MCF 10A (cell line): ENCODE data around the gene PLEKHS1. TPM values are rescaled to one million over a fixed set of nuclear protein-coding genes. Genes with fewer than 3 reads are reported as not detected.
A peak's percentile ranks its signal among the peaks of the same experiment; 100 is the strongest.

Source experiments
- BruUV-seq: library from RNA; stranded (reverse); fragments of 400-500 nt; replicated peaks from 2 replicates; lab custom pipeline; 2021; lab: Mats Ljungman, UMichigan
- CTCF ChIA-PET: fragments of 300-600 bp; sonication (Branson Sonifier 250); formaldehyde crosslinking; extraction: SDS; loops from one replicate; lab custom pipeline; 2021; ENCODE audit warnings: antibody characterized with exemption, inconsistent platforms; lab: Yijun Ruan, JAX
- POLR2A ChIA-PET: fragments of 300-600, 350-650 bp; sonication (Branson Sonifier 250); formaldehyde crosslinking; extraction: SDS; loops from one replicate; lab custom pipeline; 2020; ENCODE audit warnings: antibody characterized with exemption, inconsistent platforms; lab: Yijun Ruan, JAX
- DNase-seq: peaks from one replicate; pipeline ENCODE4 v3.0.0-alpha.2; 2018; ENCODE audit not compliant: unreplicated experiment
- H3K27ac Mint-ChIP-seq: one replicate; pipeline ENCODE4 v1.8.0; 2022; ENCODE audit warnings: mild to moderate bottlenecking, low read depth, mixed read lengths; ENCODE audit not compliant: unreplicated experiment
- H3K27me3 Mint-ChIP-seq: one replicate; pipeline ENCODE4 v1.8.0; 2022; ENCODE audit warnings: mixed read lengths; ENCODE audit not compliant: insufficient read depth, unreplicated experiment
- H3K36me3 Mint-ChIP-seq: one replicate; pipeline ENCODE4 v1.8.0; 2022; ENCODE audit warnings: mild to moderate bottlenecking, moderate library complexity, mixed read lengths; ENCODE audit not compliant: insufficient read depth, unreplicated experiment
- H3K4me1 Mint-ChIP-seq: one replicate; pipeline ENCODE4 v1.8.0; 2022; ENCODE audit warnings: mixed read lengths; ENCODE audit not compliant: insufficient read depth, unreplicated experiment
- H3K4me3 Mint-ChIP-seq: one replicate; pipeline ENCODE4 v1.8.0; 2022; ENCODE audit warnings: mild to moderate bottlenecking, moderate library complexity, mixed read lengths; ENCODE audit not compliant: unreplicated experiment
- H3K9me3 Mint-ChIP-seq: one replicate; pipeline ENCODE4 v1.8.0; 2022; ENCODE audit warnings: mixed read lengths; ENCODE audit not compliant: unreplicated experiment
- intact Hi-C: fragments of 100-400 bp; cut with micrococcal nuclease; formaldehyde crosslinking; loops from 2 replicates; pipeline ENCODE4 v1.14.1; 2022
- total RNA-seq: library from RNA; stranded (reverse); gene quantifications from 2 replicates; pipeline ENCODE4 v1.2.3, GENCODE V29; 2022
- TF ChIP-seq, protein P1 (sequence below): fragments of 200-600 bp; IDR thresholded peaks from one replicate; pipeline ENCODE4 v1.8.0; 2022; ENCODE audit warnings: antibody characterized with exemption, mild to moderate bottlenecking; ENCODE audit not compliant: unreplicated experiment

Gene PLEKHS1
- total RNA-seq, 1 experiment from 2014 or later: not detected

DNA sequence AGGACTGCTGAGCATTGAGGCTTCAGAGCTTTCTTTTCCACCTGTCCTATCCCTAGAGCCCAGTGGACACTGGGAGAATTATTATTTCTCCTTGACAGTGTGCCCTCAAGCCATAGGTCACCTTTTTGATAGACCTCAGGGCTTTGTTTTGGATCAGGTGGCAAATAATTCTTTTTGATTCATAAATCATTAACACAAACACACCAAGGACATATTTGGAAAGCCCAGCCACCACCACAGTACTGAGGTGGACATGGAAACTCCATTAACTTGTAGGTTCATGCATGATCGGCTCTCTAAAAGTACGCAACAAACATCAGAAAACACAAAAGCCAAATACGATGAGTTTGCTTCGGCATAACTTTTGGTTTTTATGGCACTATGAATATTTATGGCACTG, 17.8 kb upstream of the PLEKHS1 start:
- H3K27me3 Mint-ChIP-seq: peaks cover 4% of the 10 kb centered on the region
- ChIA-PET CTCF (no interaction called here), POLR2A (interaction anchor here (1.0 kb wide), 1 partner anchor 19 kb away, joined by 3 read pairs; no protein-coding TSS in a partner anchor)
- intact Hi-C loops: no loop called here
- H3K27ac Mint-ChIP-seq: no peak overlapping the region
- H3K4me1 Mint-ChIP-seq: no peaks in the 10 kb centered on the region
- DNase-seq: no peak
- TF ChIP-seq, protein P1, sequence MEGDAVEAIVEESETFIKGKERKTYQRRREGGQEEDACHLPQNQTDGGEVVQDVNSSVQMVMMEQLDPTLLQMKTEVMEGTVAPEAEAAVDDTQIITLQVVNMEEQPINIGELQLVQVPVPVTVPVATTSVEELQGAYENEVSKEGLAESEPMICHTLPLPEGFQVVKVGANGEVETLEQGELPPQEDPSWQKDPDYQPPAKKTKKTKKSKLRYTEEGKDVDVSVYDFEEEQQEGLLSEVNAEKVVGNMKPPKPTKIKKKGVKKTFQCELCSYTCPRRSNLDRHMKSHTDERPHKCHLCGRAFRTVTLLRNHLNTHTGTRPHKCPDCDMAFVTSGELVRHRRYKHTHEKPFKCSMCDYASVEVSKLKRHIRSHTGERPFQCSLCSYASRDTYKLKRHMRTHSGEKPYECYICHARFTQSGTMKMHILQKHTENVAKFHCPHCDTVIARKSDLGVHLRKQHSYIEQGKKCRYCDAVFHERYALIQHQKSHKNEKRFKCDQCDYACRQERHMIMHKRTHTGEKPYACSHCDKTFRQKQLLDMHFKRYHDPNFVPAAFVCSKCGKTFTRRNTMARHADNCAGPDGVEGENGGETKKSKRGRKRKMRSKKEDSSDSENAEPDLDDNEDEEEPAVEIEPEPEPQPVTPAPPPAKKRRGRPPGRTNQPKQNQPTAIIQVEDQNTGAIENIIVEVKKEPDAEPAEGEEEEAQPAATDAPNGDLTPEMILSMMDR: no peak
- peaks cover 11% of the 10 kb centered on the region for H3K36me3 Mint-ChIP-seq
- H3K9me3 Mint-ChIP-seq: no peaks in the 10 kb centered on the region
- H3K4me3 Mint-ChIP-seq: no peak overlapping the region
- no TSS peak for BruUV-seq

GRCh38 chr10:113735913-113736312, 15.6 kb upstream of the PLEKHS1 start:
- intact Hi-C loops: loop anchor here (1.0 kb wide), 1 partner anchor 367 kb away; no protein-coding TSS in a partner anchor
- no TSS peak for BruUV-seq
- CTCF ChIA-PET: interaction anchor here (0.6 to 1.7 kb wide), 4 partner anchors 34 to 723 kb away, joined by 3 to 4 read pairs (median 4); no protein-coding TSS in a partner anchor
- Mint-ChIP-seq H3K27ac (no peak overlapping the region), H3K4me1 (no peaks in the 10 kb centered on the region), H3K9me3 (no peaks in the 10 kb centered on the region), H3K4me3 (no peak overlapping the region), H3K36me3 (no peaks in the 10 kb centered on the region), H3K27me3 (peaks cover 17% of the 10 kb centered on the region)
- peak; percentile 35 for DNase-seq
- TF ChIP-seq, protein P1: no peak
- POLR2A ChIA-PET: no interaction called here

GRCh38 chr10:113736576-113736975, 14.9 kb upstream of the PLEKHS1 start:
- ChIA-PET POLR2A (interaction anchor here (0.6 to 1.6 kb wide), 2 partner anchors 14 to 523 kb away, joined by 3 read pairs; no protein-coding TSS in a partner anchor), CTCF (interaction anchor here (1.5 to 1.7 kb wide), 2 partner anchors 34 to 366 kb away, joined by 3 to 4 read pairs; no protein-coding TSS in a partner anchor)

DNA sequence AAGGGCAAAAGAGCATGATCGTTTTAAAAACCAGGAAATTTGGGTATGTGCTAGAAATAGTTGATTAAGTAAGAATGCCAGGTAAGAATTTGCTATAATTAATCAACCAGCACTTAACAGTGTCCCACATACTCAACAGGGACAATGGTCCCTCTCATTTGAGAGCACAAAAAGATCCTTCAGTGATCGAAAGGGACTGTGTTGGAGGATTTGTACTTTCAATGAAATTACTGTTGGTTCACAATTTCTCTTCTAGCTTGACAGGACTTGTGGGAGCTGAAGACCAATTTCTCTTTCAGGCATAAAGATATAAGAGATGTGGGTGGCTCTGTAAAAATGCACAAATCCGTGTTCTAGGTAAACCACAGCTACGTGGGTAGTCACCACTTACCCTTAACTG, 12.5 kb upstream of the PLEKHS1 start:
- H3K27me3 Mint-ChIP-seq: peaks cover 24% of the 10 kb centered on the region
- CTCF ChIA-PET: interaction anchor here (0.6 kb wide), 2 partner anchors 23 to 608 kb away, joined by 3 read pairs; no protein-coding TSS in a partner anchor
- no peaks in the 10 kb centered on the region for H3K9me3 Mint-ChIP-seq
- H3K4me3 Mint-ChIP-seq: no peak overlapping the region
- no TSS peak for BruUV-seq
- H3K4me1 Mint-ChIP-seq: no peaks in the 10 kb centered on the region
- TF ChIP-seq, protein P1: no peak
- DNase-seq: no peak
- no peaks in the 10 kb centered on the region for H3K36me3 Mint-ChIP-seq
- POLR2A ChIA-PET: interaction anchor here (0.7 kb wide), 1 partner anchor 362 kb away, joined by 3 read pairs; no protein-coding TSS in a partner anchor
- no peak overlapping the region for H3K27ac Mint-ChIP-seq
- intact Hi-C loops: no loop called here

More at GRCh38 chr10:113736576-113736975, 14.9 kb upstream of the PLEKHS1 start:
- Mint-ChIP-seq H3K36me3 (no peaks in the 10 kb centered on the region), H3K4me1 (no peaks in the 10 kb centered on the region), H3K27ac (no peak overlapping the region), H3K9me3 (no peaks in the 10 kb centered on the region), H3K4me3 (no peak overlapping the region), H3K27me3 (peaks cover 17% of the 10 kb centered on the region)
- no peak for DNase-seq
- BruUV-seq: no TSS peak
- intact Hi-C loops: loop anchor here (1.0 kb wide), 1 partner anchor 367 kb away; no protein-coding TSS in a partner anchor
- TF ChIP-seq, protein P1: no peak
